HepG2 (cell line): ENCODE results near the gene FAM89B. TPM values are rescaled to one million over a fixed set of nuclear protein-coding genes. Genes with fewer than 3 reads are reported as not detected.

Experiments
- CBX2 ChIP-seq, 2 experiments: fragments of 200-600 bp in 1 of 2; sonication (generic); formaldehyde crosslinking in 1 of 2; IDR thresholded peaks; 2 replicates each; pipeline versions ENCODE4 v1.7.0 to v1.8.1; 2018 to 2022; ENCODE audit warnings: low read depth in 2 of 2, low read length in 1 of 2, mild to moderate bottlenecking in 1 of 2, missing genetic modification reagents in 1 of 2
- DMAP1 ChIP-seq: IDR thresholded peaks from 2 replicates; pipeline ENCODE4 v1.6.1; 2016
- HMG20A ChIP-seq: IDR thresholded peaks from 2 replicates; pipeline ENCODE4 v1.6.1; 2016; ENCODE audit warnings: borderline replicate concordance
- NBN ChIP-seq: fragments of 450-650 bp; conservative IDR thresholded peaks from 2 replicates; pipeline ENCODE4 v1.6.1; 2017
- RBM39 ChIP-seq: fragments of 200-400 bp; formaldehyde crosslinking; IDR thresholded peaks from one replicate; pipeline ENCODE4 v1.6.1; 2018; ENCODE audit warnings: antibody characterized with exemption, mild to moderate bottlenecking, low read depth, low read length; ENCODE audit not compliant: poor library complexity, severe bottlenecking
- TBL1XR1 ChIP-seq: fragments of 150-350 bp; IDR thresholded peaks from 2 replicates; pipeline ENCODE4 v1.6.1; 2014; ENCODE audit warnings: borderline replicate concordance, low read length; ENCODE audit not compliant: partially characterized antibody
- ZNF136 ChIP-seq: sonication (generic); formaldehyde crosslinking; IDR thresholded peaks from 2 replicates; pipeline ENCODE4 v1.8.1; 2022; ENCODE audit warnings: low read depth, mild to moderate bottlenecking, moderate library complexity, missing genetic modification reagents
- ZNF224 ChIP-seq: sonication (generic); formaldehyde crosslinking; IDR thresholded peaks from 2 replicates; pipeline ENCODE4 v1.5.0; 2020; ENCODE audit warnings: mild to moderate bottlenecking, missing genetic modification reagents
- ZNF292 ChIP-seq: sonication (generic); formaldehyde crosslinking; IDR thresholded peaks from 2 replicates; pipeline ENCODE4 v1.8.1; 2022; ENCODE audit warnings: mild to moderate bottlenecking, low read depth, missing genetic modification reagents, borderline replicate concordance
- ZNF441 ChIP-seq: sonication (generic); formaldehyde crosslinking; IDR thresholded peaks from 2 replicates; pipeline ENCODE4 v1.7.0; 2021; ENCODE audit warnings: missing genetic modification reagents, borderline replicate concordance
- ZNF670 ChIP-seq: sonication (generic); formaldehyde crosslinking; IDR thresholded peaks from 2 replicates; pipeline ENCODE4 v1.8.0; 2022; ENCODE audit warnings: mild to moderate bottlenecking, missing genetic modification reagents, borderline replicate concordance
- polyA plus RNA-seq, 8 experiments: library from polyadenylated mRNA; depleted of rRNA in 3 of 8; stranded (reverse) in 7 of 8; unstranded in 1 of 8; fragments of >200 nt; fragmentation: Illumina TruSeq in 4 of 8; extraction: Trizol in 4 of 8; gene quantifications; 2 replicates each; pipeline versions ENCODE4 v1.2.1 to v1.2.3, GENCODE V29; 2011 to 2016; ENCODE audit warnings: low read depth in 4 of 8, missing spikeins in 1 of 8, mixed read lengths in 1 of 8; ENCODE audit not compliant: insufficient read depth in 1 of 8
- total RNA-seq, 5 experiments: library from RNA; depleted of rRNA; stranded (reverse); fragments of >200 nt; fragmentation: Illumina TruSeq; extraction: Trizol; gene quantifications; 2 replicates each; pipeline ENCODE4 v1.2.3, GENCODE V29; 2016; ENCODE audit warnings: low read depth in 1 of 5
- TF ChIP-seq, protein P1 (sequence below): IDR thresholded peaks from 2 replicates; pipeline ENCODE4 v1.6.1; 2016
- TF ChIP-seq, protein P2 (sequence below): sonication (generic); formaldehyde crosslinking; IDR thresholded peaks from 2 replicates; pipeline ENCODE4 v1.5.1; 2020; ENCODE audit warnings: missing genetic modification reagents, mild to moderate bottlenecking, borderline replicate concordance
- TF ChIP-seq, protein P3 (sequence below): IDR thresholded peaks from 2 replicates; pipeline ENCODE4 v1.6.1; 2016; ENCODE audit warnings: missing biosample characterization, missing genetic modification reagents, low read depth
- TF ChIP-seq, protein P4 (sequence below): sonication (generic); formaldehyde crosslinking; IDR thresholded peaks from 2 replicates; pipeline ENCODE4 v1.4.0; 2020; ENCODE audit warnings: missing genetic modification reagents
- TF ChIP-seq, protein P5 (sequence below): sonication (generic); formaldehyde crosslinking; IDR thresholded peaks from 2 replicates; pipeline ENCODE4 v1.5.0; 2020; ENCODE audit warnings: mild to moderate bottlenecking, missing genetic modification reagents

FAM89B gene
- total and polyA plus RNA-seq, 2 of the 13 experiments (the other 11 are each of a cell fraction or from before 2014, with no cell fraction given) = 5.7 to 8.0 TPM

DNA sequence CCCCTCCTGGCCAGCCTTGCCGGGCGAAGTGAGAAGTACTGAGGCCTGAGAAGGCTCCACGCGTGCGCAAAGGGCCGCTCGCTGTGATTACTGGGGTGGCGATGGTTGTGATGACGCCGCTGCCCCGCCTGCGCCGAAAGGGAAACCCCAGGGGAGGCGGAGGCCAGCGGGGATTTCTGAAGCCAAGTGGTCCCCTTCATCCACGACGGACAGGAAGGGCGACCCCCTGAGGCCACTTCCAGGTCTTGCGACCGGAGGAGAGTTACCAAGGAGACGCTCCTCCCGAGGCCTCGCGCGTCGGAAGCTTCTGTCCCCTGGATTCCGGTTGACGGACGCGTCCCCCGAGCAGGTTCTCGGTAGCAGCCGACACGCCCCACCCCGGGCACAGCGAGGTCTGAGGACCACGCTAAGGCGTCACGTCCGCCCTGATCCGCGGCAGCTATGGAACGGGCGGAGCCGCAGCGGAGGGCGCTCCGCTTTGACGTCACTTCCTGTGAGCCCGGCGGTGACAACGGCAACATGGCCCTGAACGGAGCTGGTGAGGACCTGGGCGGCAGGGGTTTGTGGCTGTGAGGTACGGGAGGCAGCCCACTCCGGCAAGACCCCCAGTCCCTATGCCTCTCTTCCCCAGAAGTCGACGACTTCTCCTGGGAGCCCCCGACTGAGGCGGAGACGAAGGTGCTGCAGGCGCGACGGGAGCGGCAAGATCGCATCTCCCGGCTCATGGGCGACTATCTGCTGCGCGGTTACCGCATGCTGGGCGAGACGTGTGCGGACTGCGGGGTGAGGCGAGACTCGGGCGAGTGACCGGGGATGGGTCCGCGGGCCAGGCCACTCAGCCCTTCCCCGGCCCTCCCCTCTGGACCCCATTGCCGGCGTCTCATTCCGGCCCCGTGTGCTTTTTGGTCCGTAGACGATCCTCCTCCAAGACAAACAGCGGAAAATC is 2.1 kb upstream of the FAM89B start, which contains the start of gene ZNRD2 (continued):
- TF ChIP-seq, protein P1, sequence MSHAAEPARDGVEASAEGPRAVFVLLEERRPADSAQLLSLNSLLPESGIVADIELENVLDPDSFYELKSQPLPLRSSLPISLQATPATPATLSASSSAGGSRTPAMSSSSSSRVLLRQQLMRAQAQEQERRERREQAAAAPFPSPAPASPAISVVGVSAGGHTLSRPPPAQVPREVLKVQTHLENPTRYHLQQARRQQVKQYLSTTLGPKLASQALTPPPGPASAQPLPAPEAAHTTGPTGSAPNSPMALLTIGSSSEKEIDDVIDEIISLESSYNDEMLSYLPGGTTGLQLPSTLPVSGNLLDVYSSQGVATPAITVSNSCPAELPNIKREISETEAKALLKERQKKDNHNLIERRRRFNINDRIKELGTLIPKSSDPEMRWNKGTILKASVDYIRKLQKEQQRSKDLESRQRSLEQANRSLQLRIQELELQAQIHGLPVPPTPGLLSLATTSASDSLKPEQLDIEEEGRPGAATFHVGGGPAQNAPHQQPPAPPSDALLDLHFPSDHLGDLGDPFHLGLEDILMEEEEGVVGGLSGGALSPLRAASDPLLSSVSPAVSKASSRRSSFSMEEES (CRISPR knock-in tag) = peak; percentile 50
- TF ChIP-seq, protein P2, sequence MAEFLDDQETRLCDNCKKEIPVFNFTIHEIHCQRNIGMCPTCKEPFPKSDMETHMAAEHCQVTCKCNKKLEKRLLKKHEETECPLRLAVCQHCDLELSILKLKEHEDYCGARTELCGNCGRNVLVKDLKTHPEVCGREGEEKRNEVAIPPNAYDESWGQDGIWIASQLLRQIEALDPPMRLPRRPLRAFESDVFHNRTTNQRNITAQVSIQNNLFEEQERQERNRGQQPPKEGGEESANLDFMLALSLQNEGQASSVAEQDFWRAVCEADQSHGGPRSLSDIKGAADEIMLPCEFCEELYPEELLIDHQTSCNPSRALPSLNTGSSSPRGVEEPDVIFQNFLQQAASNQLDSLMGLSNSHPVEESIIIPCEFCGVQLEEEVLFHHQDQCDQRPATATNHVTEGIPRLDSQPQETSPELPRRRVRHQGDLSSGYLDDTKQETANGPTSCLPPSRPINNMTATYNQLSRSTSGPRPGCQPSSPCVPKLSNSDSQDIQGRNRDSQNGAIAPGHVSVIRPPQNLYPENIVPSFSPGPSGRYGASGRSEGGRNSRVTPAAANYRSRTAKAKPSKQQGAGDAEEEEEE (CRISPR knock-in tag) = no peak; the same call in 1 of the 2 replicates
- no peak for TF ChIP-seq TBL1XR1
- 0 out of 2 replicates have a peak, but pooled peaks have one; percentile 70 for TF ChIP-seq ZNF224 (CRISPR knock-in tag)
- no peak for TF ChIP-seq CBX2 (IDR thresholded peaks at IDR 0.05; ENCODE audit: low read depth, low read length)
- TF ChIP-seq CBX2 (CRISPR knock-in tag; IDR thresholded peaks at IDR 0.05; ENCODE audit: low read depth) = no peak
- TF ChIP-seq RBM39 = peak; percentile 84
- TF ChIP-seq, protein P3, sequence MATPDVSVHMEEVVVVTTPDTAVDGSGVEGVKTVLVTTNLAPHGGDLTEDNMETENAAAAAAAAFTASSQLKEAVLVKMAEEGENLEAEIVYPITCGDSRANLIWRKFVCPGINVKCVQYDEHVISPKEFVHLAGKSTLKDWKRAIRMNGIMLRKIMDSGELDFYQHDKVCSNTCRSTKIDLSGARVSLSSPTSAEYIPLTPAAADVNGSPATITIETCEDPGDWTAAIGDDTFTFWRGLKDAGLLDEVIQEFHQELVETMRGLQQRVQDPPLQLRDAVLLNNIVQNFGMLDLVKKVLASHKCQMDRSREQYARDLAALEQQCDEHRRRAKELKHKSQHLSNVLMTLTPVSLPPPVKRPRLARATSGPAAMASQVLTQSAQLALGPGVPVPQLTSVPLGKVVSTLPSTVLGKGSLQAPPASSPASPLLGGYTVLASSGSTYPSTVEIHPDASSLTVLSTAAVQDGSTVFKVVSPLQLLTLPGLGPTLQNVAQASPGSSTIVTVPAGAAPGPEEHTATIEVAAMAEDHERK = peak; percentile 87
- TF ChIP-seq, protein P4, sequence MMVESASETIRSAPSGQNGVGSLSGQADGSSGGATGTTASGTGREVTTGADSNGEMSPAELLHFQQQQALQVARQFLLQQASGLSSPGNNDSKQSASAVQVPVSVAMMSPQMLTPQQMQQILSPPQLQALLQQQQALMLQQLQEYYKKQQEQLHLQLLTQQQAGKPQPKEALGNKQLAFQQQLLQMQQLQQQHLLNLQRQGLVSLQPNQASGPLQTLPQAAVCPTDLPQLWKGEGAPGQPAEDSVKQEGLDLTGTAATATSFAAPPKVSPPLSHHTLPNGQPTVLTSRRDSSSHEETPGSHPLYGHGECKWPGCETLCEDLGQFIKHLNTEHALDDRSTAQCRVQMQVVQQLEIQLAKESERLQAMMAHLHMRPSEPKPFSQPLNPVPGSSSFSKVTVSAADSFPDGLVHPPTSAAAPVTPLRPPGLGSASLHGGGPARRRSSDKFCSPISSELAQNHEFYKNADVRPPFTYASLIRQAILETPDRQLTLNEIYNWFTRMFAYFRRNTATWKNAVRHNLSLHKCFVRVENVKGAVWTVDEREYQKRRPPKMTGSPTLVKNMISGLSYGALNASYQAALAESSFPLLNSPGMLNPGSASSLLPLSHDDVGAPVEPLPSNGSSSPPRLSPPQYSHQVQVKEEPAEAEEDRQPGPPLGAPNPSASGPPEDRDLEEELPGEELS (CRISPR knock-in tag) = peak; percentile 55
- peak; percentile 76; the same call in 1 of the 2 replicates for TF ChIP-seq ZNF292 (CRISPR knock-in tag)
- TF ChIP-seq ZNF136 (CRISPR knock-in tag) = peak; percentile 52; the same call in 1 of the 2 replicates
- TF ChIP-seq ZNF441 (CRISPR knock-in tag) = no peak; the same call in 1 of the 2 replicates
- TF ChIP-seq HMG20A (CRISPR knock-in tag) = no peak
- no peak for TF ChIP-seq NBN
- TF ChIP-seq, protein P5, sequence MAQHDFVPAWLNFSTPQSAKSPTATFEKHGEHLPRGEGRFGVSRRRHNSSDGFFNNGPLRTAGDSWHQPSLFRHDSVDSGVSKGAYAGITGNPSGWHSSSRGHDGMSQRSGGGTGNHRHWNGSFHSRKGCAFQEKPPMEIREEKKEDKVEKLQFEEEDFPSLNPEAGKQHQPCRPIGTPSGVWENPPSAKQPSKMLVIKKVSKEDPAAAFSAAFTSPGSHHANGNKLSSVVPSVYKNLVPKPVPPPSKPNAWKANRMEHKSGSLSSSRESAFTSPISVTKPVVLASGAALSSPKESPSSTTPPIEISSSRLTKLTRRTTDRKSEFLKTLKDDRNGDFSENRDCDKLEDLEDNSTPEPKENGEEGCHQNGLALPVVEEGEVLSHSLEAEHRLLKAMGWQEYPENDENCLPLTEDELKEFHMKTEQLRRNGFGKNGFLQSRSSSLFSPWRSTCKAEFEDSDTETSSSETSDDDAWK (CRISPR knock-in tag) = no peak
- TF ChIP-seq DMAP1 = peak; percentile 87
- no peak; the same call in 1 of the 2 replicates for TF ChIP-seq ZNF670 (CRISPR knock-in tag)
